A673 (cell line): ENCODE measurements around the gene HOXB9. TPM values are rescaled to one million over a fixed set of nuclear protein-coding genes. Genes with fewer than 3 reads are reported as not detected.

Experiments used
- BruUV-seq: library from RNA; stranded (reverse); fragments of 400-500 nt; replicated peaks from 2 replicates; lab custom pipeline; 2021; lab: Mats Ljungman, UMichigan
- CTCF ChIA-PET: fragments of 300-600 bp; sonication (Branson Sonifier 250); formaldehyde crosslinking; loops from one replicate; lab custom pipeline; 2022; ENCODE audit warnings: antibody characterized with exemption; lab: Charles Lee
- POLR2A ChIA-PET: fragments of 300-600 bp; sonication (Branson Sonifier 250); formaldehyde crosslinking; loops from one replicate; lab custom pipeline; 2022; ENCODE audit warnings: antibody characterized with exemption; ENCODE audit not compliant: low non-redundant PET; lab: Charles Lee
- DNase-seq: peaks from one replicate; pipeline ENCODE4 v3.0.0-alpha.2; 2015; ENCODE audit warnings: low spot score
- H3K27ac ChIP-seq: fragments of 200-600 bp; sonication (generic); 2 replicates; pipeline ENCODE4 v1.5.1; 2016; ENCODE audit warnings: mixed run types, low read depth, mild to moderate bottlenecking, mixed read lengths, antibody characterized with exemption, low read length; ENCODE audit not compliant: poor library complexity, severe bottlenecking
- H3K27me3 ChIP-seq: fragments of 200-600 bp; sonication (generic); replicated peaks from 2 replicates; pipeline ENCODE4 v1.6.1; 2017; ENCODE audit warnings: mixed run types, low read depth, mild to moderate bottlenecking, mixed read lengths, antibody characterized with exemption, low read length; ENCODE audit not compliant: insufficient read depth, poor library complexity
- H3K36me3 ChIP-seq: fragments of 200-600 bp; sonication (generic); 2 replicates; pipeline ENCODE4 v1.6.1; 2016; ENCODE audit warnings: mixed run types, mild to moderate bottlenecking, mixed read lengths, antibody characterized with exemption, low read length; ENCODE audit not compliant: insufficient read depth, poor library complexity, severe bottlenecking
- H3K4me1 ChIP-seq: fragments of 200-600 bp; sonication (generic); 2 replicates; pipeline ENCODE4 v1.6.1; 2017; ENCODE audit warnings: mixed run types, mild to moderate bottlenecking, mixed read lengths, antibody characterized with exemption, low read length; ENCODE audit not compliant: insufficient read depth, poor library complexity, severe bottlenecking
- H3K4me3 ChIP-seq: fragments of 200-600 bp; sonication (generic); 2 replicates; pipeline ENCODE4 v1.5.1; 2016; ENCODE audit warnings: low read depth, mixed run types, mild to moderate bottlenecking, mixed read lengths, low read length; ENCODE audit not compliant: poor library complexity, severe bottlenecking
- H3K9me3 ChIP-seq: fragments of 200-600 bp; sonication (generic); 2 replicates; pipeline ENCODE4 v1.6.1; 2016; ENCODE audit warnings: mixed run types, low read depth, mild to moderate bottlenecking, mixed read lengths, antibody characterized with exemption, low read length; ENCODE audit not compliant: poor library complexity, severe bottlenecking
- EZH2 ChIP-seq: fragments of 200-600 bp; sonication (generic); IDR thresholded peaks from 2 replicates; pipeline ENCODE4 v1.6.1; 2017; ENCODE audit warnings: borderline replicate concordance, low read depth, mild to moderate bottlenecking, mixed read lengths, antibody characterized with exemption, low read length; ENCODE audit not compliant: poor library complexity, severe bottlenecking
- intact Hi-C: fragments of 100-400 bp; cut with micrococcal nuclease; formaldehyde crosslinking; loops from one replicate; pipeline ENCODE4 v1.10.0; 2022; ENCODE audit not compliant: unreplicated experiment
- total RNA-seq: library from RNA; stranded (reverse); gene quantifications from 2 replicates; pipeline ENCODE4 v1.2.3, GENCODE V29; 2021
- TF ChIP-seq, protein P1 (sequence below): fragments of 300-800, 200-600 bp; sonication (generic); conservative IDR thresholded peaks from 2 replicates; pipeline ENCODE4 v1.5.1; 2017; ENCODE audit warnings: low read depth, mild to moderate bottlenecking, antibody characterized with exemption, low read length, moderate library complexity, mixed read lengths

HOXB9 gene
- total RNA-seq, 1 experiment from 2014 or later: 8.2 TPM

- Histone ChIP-seq H3K9me3 (no peaks in the 10 kb centered on the region), H3K27ac (no peak overlapping the region), H3K27me3 (no peaks in the 10 kb centered on the region), H3K4me3 (no peak overlapping the region), H3K36me3 (no peaks in the 10 kb centered on the region), H3K4me1 (peaks cover 21% of the 10 kb centered on the region)
- TF ChIP-seq EZH2: no peak
- TF ChIP-seq, protein P1, sequence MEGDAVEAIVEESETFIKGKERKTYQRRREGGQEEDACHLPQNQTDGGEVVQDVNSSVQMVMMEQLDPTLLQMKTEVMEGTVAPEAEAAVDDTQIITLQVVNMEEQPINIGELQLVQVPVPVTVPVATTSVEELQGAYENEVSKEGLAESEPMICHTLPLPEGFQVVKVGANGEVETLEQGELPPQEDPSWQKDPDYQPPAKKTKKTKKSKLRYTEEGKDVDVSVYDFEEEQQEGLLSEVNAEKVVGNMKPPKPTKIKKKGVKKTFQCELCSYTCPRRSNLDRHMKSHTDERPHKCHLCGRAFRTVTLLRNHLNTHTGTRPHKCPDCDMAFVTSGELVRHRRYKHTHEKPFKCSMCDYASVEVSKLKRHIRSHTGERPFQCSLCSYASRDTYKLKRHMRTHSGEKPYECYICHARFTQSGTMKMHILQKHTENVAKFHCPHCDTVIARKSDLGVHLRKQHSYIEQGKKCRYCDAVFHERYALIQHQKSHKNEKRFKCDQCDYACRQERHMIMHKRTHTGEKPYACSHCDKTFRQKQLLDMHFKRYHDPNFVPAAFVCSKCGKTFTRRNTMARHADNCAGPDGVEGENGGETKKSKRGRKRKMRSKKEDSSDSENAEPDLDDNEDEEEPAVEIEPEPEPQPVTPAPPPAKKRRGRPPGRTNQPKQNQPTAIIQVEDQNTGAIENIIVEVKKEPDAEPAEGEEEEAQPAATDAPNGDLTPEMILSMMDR: no peak
- intact Hi-C loops: no loop called here
- DNase-seq: no peak
- POLR2A ChIA-PET: no interaction called here
- no TSS peak for BruUV-seq
- CTCF ChIA-PET: no interaction called here
Measured at GRCh38 chr17:48621410-48622392, 4.5 kb downstream of the HOXB9 start.

- POLR2A ChIA-PET: no interaction called here
- H3K9me3 ChIP-seq: no peaks in the 10 kb centered on the region
- DNase-seq: no peak
- no peak overlapping the region for H3K27ac ChIP-seq
- intact Hi-C loops: no loop called here
- H3K36me3 ChIP-seq: no peaks in the 10 kb centered on the region
- no peak overlapping the region for H3K4me3 ChIP-seq
- no peaks in the 10 kb centered on the region for H3K27me3 ChIP-seq
- TF ChIP-seq, protein P1: no peak
- CTCF ChIA-PET: no interaction called here
- H3K4me1 ChIP-seq: peaks cover 26% of the 10 kb centered on the region
- BruUV-seq: no TSS peak
Measured at GRCh38 chr17:48620461-48621139, 5.6 kb downstream of the HOXB9 start.

- TF ChIP-seq EZH2: no peak
- TF ChIP-seq, protein P1: no peak
- Histone ChIP-seq H3K9me3 (no peaks in the 10 kb centered on the region), H3K4me1 (peaks cover 30% of the 10 kb centered on the region), H3K27ac (no peak overlapping the region), H3K27me3 (no peaks in the 10 kb centered on the region), H3K4me3 (no peak overlapping the region), H3K36me3 (no peaks in the 10 kb centered on the region)
- BruUV-seq: no TSS peak
- CTCF ChIA-PET: interaction anchor here (1.7 kb wide), 1 partner anchor 268 kb away, joined by 4 read pairs; no protein-coding TSS in a partner anchor
- intact Hi-C loops: loop anchor here (2.0 to 5.0 kb wide), 5 partner anchors 283 to 595 kb away; no protein-coding TSS in a partner anchor
- DNase-seq: no peak
- POLR2A ChIA-PET: no interaction called here
Measured at GRCh38 chr17:48619826-48620449, 6.2 kb downstream of the HOXB9 start.
